ENCODE measurements around the gene SPRR2E. TPM values are rescaled to one million over a fixed set of nuclear protein-coding genes. Genes with fewer than 3 reads are reported as not detected.

Gene SPRR2E
- total RNA-seq: not detected
- under 1 TPM in 1 of 2 donors, not detected in 1; 0.22 TPM for polyA plus RNA-seq
- long read RNA-seq, donor 1: 0 reads
- long read RNA-seq, donor 2: 0 reads
- long read RNA-seq, donor 3: 0 reads

DNA sequence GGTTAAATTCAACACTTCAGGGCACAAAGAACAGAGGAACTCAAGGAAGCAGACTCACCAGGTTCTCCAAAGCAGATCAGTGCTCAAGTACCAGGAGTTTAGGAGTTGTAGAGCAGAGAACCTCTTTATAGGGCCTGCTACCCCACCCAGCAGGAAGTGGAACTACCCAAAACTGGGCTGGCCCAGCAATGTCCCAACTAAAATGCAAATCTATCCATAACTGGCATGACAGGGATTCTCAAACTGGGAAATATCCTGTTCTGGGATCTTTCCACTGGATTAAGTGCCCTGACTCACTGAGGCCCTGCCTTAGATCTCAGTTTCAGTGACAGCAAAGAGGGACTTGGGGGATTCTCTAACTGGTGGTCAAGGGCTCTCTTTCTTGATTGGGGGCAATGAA is at the start of gene SPRR2E:
SPRR2E (minus strand) TSS at position 101 of the 400 bp plus-strand sequence. CDS start 775 bp downstream, outside the sequence.
- no peak within 1 kb of the TSS for H3K4me3 ChIP-seq
- TF ChIP-seq, protein P1, sequence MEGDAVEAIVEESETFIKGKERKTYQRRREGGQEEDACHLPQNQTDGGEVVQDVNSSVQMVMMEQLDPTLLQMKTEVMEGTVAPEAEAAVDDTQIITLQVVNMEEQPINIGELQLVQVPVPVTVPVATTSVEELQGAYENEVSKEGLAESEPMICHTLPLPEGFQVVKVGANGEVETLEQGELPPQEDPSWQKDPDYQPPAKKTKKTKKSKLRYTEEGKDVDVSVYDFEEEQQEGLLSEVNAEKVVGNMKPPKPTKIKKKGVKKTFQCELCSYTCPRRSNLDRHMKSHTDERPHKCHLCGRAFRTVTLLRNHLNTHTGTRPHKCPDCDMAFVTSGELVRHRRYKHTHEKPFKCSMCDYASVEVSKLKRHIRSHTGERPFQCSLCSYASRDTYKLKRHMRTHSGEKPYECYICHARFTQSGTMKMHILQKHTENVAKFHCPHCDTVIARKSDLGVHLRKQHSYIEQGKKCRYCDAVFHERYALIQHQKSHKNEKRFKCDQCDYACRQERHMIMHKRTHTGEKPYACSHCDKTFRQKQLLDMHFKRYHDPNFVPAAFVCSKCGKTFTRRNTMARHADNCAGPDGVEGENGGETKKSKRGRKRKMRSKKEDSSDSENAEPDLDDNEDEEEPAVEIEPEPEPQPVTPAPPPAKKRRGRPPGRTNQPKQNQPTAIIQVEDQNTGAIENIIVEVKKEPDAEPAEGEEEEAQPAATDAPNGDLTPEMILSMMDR (IDR thresholded peaks at IDR 0.05): no peak
- intact Hi-C loops (cut with DNase I): loop anchor here in 2 of 10 donors (1.0 to 2.0 kb wide), 2 partner anchors 23 to 24 kb away; partner anchors contain the start of gene SPRR2B (in 2 of the 2)
- no peak within 1 kb of the TSS for H3K27ac ChIP-seq
- peaks cover 0 to 4% (median 0%) of the 10 kb centered on the region in 11 donors for H3K9me3 ChIP-seq
- DNase-seq (no peak), ATAC-seq (no peak)
- no peaks in the 10 kb centered on the region for H3K27me3 ChIP-seq
- no peaks in the 10 kb centered on the region for H3K4me1 ChIP-seq
- H3K36me3 ChIP-seq: no peaks in the 10 kb centered on the region

DNA sequence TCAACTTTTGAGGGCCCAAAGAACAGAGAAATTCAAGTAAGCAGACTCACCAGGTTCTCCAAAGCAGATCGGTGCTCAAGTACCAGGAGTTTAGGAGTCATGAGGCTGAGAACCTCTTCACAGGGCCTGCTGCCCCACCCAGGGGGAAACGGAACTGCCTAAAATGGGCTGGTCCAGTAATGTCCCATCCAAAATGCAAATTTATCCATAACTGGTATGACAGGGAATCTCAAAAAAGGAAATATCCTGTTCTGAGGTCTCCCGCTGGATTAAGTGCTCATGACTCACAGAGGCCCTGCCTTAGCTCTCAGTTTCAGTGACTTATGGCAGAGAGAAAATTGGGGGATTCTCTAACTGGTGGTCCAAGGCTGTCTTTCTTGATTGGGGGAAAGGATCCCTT is 47.1 kb upstream of the SPRR2E start:
- H3K36me3 ChIP-seq: no peaks in the 10 kb centered on the region
- no peaks in the 10 kb centered on the region for H3K9me3 ChIP-seq
- no peak overlapping the region for H3K27ac ChIP-seq
- TF ChIP-seq, protein P1 (IDR thresholded peaks at IDR 0.05): no peak
- no peak overlapping the region for H3K4me3 ChIP-seq
- DNase-seq (no peak), ATAC-seq (no peak)
- peaks cover 0 to 11% (median 2%) of the 10 kb centered on the region in 7 donors for H3K27me3 ChIP-seq
- WGBS, 2 donors: 88 to 89% methylated on average over 3 of the region's 3 CpGs
- no peaks in the 10 kb centered on the region for H3K4me1 ChIP-seq
- intact Hi-C loops (cut with DNase I): no loop called here

DNA sequence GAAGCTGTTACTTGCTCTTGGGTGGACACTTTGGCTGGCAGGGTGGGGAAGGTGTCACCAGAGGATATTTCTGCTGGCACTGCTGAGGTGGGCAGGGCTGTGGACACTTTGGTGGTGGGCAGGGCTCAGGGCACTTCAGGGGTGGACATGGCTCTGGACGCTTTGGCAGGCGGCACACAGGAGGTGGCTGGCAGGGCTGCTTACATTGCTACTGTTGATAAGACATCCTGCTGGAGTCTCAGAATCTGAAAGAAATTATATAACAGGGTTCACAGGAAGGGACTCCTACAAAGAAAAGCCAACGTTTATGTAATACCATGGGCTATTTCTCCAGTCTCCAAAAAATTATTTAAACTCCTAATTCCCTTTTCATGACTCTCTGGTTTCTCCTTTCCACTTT is 46.2 kb upstream of the SPRR2E start:
- H3K27ac ChIP-seq: no peak overlapping the region
- intact Hi-C loops (cut with DNase I): no loop called here
- 54 to 65% methylated on average over 3 of the region's 3 CpGs for WGBS, 2 donors
- TF ChIP-seq, protein P1 (IDR thresholded peaks at IDR 0.05): no peak
- no peak for ATAC-seq
- H3K4me1 ChIP-seq: no peaks in the 10 kb centered on the region
- no peak for DNase-seq
- H3K36me3 ChIP-seq: no peaks in the 10 kb centered on the region
- H3K9me3 ChIP-seq: no peaks in the 10 kb centered on the region
- H3K27me3 ChIP-seq: peaks cover 0 to 7% (median 2%) of the 10 kb centered on the region in 7 donors
- H3K4me3 ChIP-seq: no peak overlapping the region

GRCh38 chr1:153133743-153134142 is 39.4 kb upstream of the SPRR2E start:
- Histone ChIP-seq H3K4me1 (no peaks in the 10 kb centered on the region), H3K4me3 (no peak overlapping the region), H3K36me3 (no peaks in the 10 kb centered on the region), H3K27ac (no peak overlapping the region), H3K27me3 (peaks cover 0 to 10% (median 4%) of the 10 kb centered on the region in 7 donors), H3K9me3 (no peaks in the 10 kb centered on the region)
- WGBS, 2 donors: 57 to 59% methylated on average over 2 of the region's 2 CpGs
- DNase-seq: no peak
- intact Hi-C loops (cut with DNase I): no loop called here
- no peak for ATAC-seq
- TF ChIP-seq, protein P1 (IDR thresholded peaks at IDR 0.05): no peak

Measured in heart right ventricle (tissue), 16 donors.